ENCODE data around the gene NRXN3.

DNA sequence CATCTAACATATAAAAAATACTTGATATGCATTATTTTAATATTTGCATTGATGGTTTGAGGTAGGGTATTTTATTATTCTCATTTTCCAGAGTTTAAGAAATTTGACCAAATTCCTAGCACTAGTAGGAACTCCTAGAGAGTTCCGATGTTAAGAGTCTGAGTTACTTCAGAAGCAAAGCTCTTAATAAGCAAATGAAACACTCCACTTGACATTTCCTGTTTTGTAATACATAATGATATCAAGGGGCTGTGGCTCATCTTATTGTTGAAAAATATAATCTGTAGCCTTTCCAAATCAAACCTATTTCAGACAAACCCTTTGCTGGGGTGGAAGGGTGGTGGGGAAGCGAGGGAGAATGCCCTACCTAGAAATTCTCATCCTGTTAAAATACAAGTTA lies 1685.6 kb downstream of the NRXN3 start:
- TF ChIP-seq, protein P1, sequence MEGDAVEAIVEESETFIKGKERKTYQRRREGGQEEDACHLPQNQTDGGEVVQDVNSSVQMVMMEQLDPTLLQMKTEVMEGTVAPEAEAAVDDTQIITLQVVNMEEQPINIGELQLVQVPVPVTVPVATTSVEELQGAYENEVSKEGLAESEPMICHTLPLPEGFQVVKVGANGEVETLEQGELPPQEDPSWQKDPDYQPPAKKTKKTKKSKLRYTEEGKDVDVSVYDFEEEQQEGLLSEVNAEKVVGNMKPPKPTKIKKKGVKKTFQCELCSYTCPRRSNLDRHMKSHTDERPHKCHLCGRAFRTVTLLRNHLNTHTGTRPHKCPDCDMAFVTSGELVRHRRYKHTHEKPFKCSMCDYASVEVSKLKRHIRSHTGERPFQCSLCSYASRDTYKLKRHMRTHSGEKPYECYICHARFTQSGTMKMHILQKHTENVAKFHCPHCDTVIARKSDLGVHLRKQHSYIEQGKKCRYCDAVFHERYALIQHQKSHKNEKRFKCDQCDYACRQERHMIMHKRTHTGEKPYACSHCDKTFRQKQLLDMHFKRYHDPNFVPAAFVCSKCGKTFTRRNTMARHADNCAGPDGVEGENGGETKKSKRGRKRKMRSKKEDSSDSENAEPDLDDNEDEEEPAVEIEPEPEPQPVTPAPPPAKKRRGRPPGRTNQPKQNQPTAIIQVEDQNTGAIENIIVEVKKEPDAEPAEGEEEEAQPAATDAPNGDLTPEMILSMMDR (IDR thresholded peaks at IDR 0.05), result no peak
- TF ChIP-seq POLR2A (IDR thresholded peaks at IDR 0.05), result no peak

All from heart left ventricle (tissue), 13 donors.